SU-DHL-6 (cell line): ENCODE data around the gene STT3B.
A peak's percentile ranks its signal among the peaks of the same experiment; 100 is the strongest.

Experiments
- H2AFZ ChIP-seq: fragments of 200-600 bp; sonication (generic); 2 replicates; pipeline ENCODE4 v1.6.1; 2014; ENCODE audit warnings: low read depth, mild to moderate bottlenecking, moderate library complexity, mixed read lengths, antibody characterized with exemption, low read length; ENCODE audit not compliant: severe bottlenecking
- H3F3A ChIP-seq: fragments of 200-600 bp; shearing (Covaris generic); 2 replicates; pipeline ENCODE4 v1.6.0; 2016; ENCODE audit warnings: antibody characterized with exemption, mild to moderate bottlenecking; ENCODE audit not compliant: insufficient read depth
- H3K27ac ChIP-seq: fragments of 200-600 bp; sonication (generic); 2 replicates; pipeline ENCODE4 v1.5.1; 2016; ENCODE audit warnings: low read depth, mild to moderate bottlenecking, low read length, moderate library complexity, mixed read lengths
- H3K27me3 ChIP-seq: fragments of 200-600 bp; sonication (generic), shearing (Covaris generic); 2 replicates; pipeline ENCODE4 v1.6.0; 2014; ENCODE audit warnings: mild to moderate bottlenecking, low read length
- H3K36me3 ChIP-seq: fragments of 200-600 bp; sonication (generic); 2 replicates; pipeline ENCODE4 v1.6.1; 2014; ENCODE audit warnings: mild to moderate bottlenecking, low read length, mixed read lengths
- H3K4me2 ChIP-seq: fragments of 300-600, 200-600 bp; shearing (Covaris generic), sonication (generic); 2 replicates; pipeline ENCODE4 v1.6.0; 2014; ENCODE audit warnings: low read length, low read depth, mild to moderate bottlenecking; ENCODE audit not compliant: poor library complexity, severe bottlenecking
- H3K4me3 ChIP-seq: fragments of 200-600 bp; sonication (generic); 2 replicates; pipeline ENCODE4 v1.5.1; 2014; ENCODE audit warnings: antibody characterized with exemption, low read length, mild to moderate bottlenecking, mixed read lengths; ENCODE audit not compliant: insufficient read depth, poor library complexity, severe bottlenecking
- H3K79me2 ChIP-seq: fragments of 200-600 bp; sonication (generic); 2 replicates; pipeline ENCODE4 v1.6.1; 2014; ENCODE audit warnings: mild to moderate bottlenecking, low read length, moderate library complexity; ENCODE audit not compliant: insufficient read depth
- H3K9ac ChIP-seq: fragments of 200-600 bp; sonication (generic); 2 replicates; pipeline ENCODE4 v1.7.0; 2014; ENCODE audit warnings: mild to moderate bottlenecking, low read length
- H3K9me2 ChIP-seq: fragments of 200-600 bp; sonication (generic); replicated peaks from 2 replicates; pipeline ENCODE4 v1.6.1; 2014; ENCODE audit warnings: low read length; ENCODE audit not compliant: insufficient read depth
- H3K9me3 ChIP-seq: fragments of 200-600 bp; sonication (generic); 2 replicates; pipeline ENCODE4 v1.6.1; 2014; ENCODE audit warnings: low read length, mixed read lengths; ENCODE audit not compliant: insufficient read depth
- H4K20me1 ChIP-seq: fragments of 200-600 bp; sonication (generic); 2 replicates; pipeline ENCODE4 v1.6.1; 2014; ENCODE audit warnings: low read depth, mild to moderate bottlenecking, antibody characterized with exemption, low read length, moderate library complexity, mixed read lengths
- CTCF ChIP-seq: fragments of 200-600 bp; sonication (generic); IDR thresholded peaks from one replicate; pipeline ENCODE4 v1.5.1; 2017; ENCODE audit warnings: antibody characterized with exemption, mild to moderate bottlenecking, low read length, moderate library complexity; ENCODE audit not compliant: insufficient read depth, poor library complexity, severe bottlenecking
- EZH2phosphoT487 ChIP-seq: fragments of 200-600 bp; sonication (generic), shearing (Covaris generic); conservative IDR thresholded peaks from 2 replicates; pipeline ENCODE4 v1.6.1; 2018; ENCODE audit warnings: mild to moderate bottlenecking, antibody characterized with exemption, low read length, moderate library complexity, mixed read lengths

Gene STT3B

GRCh38 chr3:31553258-31553657 is 20.5 kb downstream of the STT3B start:
- Histone ChIP-seq H3K4me2 (no peak overlapping the region), H3K27me3 (no peaks in the 10 kb centered on the region), H3K9me3 (no peaks in the 10 kb centered on the region; the same call in 1 of the 2 replicates), H3K9me2 (no peaks in the 10 kb centered on the region), H3F3A (peaks cover 19% of the 10 kb centered on the region; the same call in 1 of the 2 replicates), H3K4me3 (no peak overlapping the region), H2AFZ (no peak overlapping the region), H3K27ac (no peak overlapping the region), H3K36me3 (0 out of 2 replicates have a peak, but pooled peaks cover 2% of the 10 kb centered on the region), H4K20me1 (peaks cover 56% of the 10 kb centered on the region), H3K9ac (no peak overlapping the region), H3K79me2 (peaks cover 99% of the 10 kb centered on the region)
- TF ChIP-seq EZH2phosphoT487 (no peak), CTCF (no peak)

GRCh38 chr3:31555204-31555603 is 22.5 kb downstream of the STT3B start:
- Histone ChIP-seq H3K9me3 (peaks cover 7% of the 10 kb centered on the region; the same call in 1 of the 2 replicates), H3F3A (peaks cover 13% of the 10 kb centered on the region; the same call in 1 of the 2 replicates), H3K36me3 (0 out of 2 replicates have a peak, but pooled peaks cover 2% of the 10 kb centered on the region), H3K4me2 (no peak overlapping the region), H3K79me2 (peaks cover 100% of the 10 kb centered on the region), H3K27me3 (no peaks in the 10 kb centered on the region), H3K27ac (no peak overlapping the region), H4K20me1 (peaks cover 48% of the 10 kb centered on the region), H2AFZ (no peak overlapping the region), H3K9me2 (no peaks in the 10 kb centered on the region), H3K9ac (no peak overlapping the region), H3K4me3 (no peak overlapping the region)
- TF ChIP-seq EZH2phosphoT487 (no peak), CTCF (no peak)

- Histone ChIP-seq H3K9me3 (peaks cover 7% of the 10 kb centered on the region; the same call in 1 of the 2 replicates), H3K4me2 (peak overlapping the region; percentile 8), H3K4me3 (no peak overlapping the region), H3K9me2 (no peaks in the 10 kb centered on the region), H2AFZ (no peak overlapping the region), H3F3A (0 out of 2 replicates have a peak, but pooled peaks cover 9% of the 10 kb centered on the region), H3K27me3 (no peaks in the 10 kb centered on the region), H3K27ac (no peak overlapping the region), H4K20me1 (peaks cover 52% of the 10 kb centered on the region), H3K9ac (no peak overlapping the region), H3K79me2 (peaks cover 100% of the 10 kb centered on the region), H3K36me3 (0 out of 2 replicates have a peak, but pooled peaks cover 2% of the 10 kb centered on the region)
- no peak for TF ChIP-seq EZH2phosphoT487
- TF ChIP-seq CTCF: no peak
Observed at GRCh38 chr3:31559872-31560534, 27.3 kb downstream of the STT3B start.
